Head of caudate nucleus (tissue), 42 donors: ENCODE results near the gene ROM1.
A peak's percentile ranks its signal among the peaks of the same experiment; 100 is the strongest.
"Not testable (repeated sequence)": the region's sequence is repeated elsewhere in the genome, so short reads cannot be mapped to it uniquely, and the experiment has no call there.

Experiments used
- DNase-seq, 42 donors: peaks; one replicate each; pipeline versions ENCODE4 v3.0.0 to v3.0.0-alpha.2; 2020 to 2021; ENCODE audit warnings: mixed read lengths in 7 of 42
- intact Hi-C: fragments of 100-400 bp; cut with DNase I; formaldehyde crosslinking; loops from one replicate; pipeline ENCODE4 v1.15.0; 2022

ROM1 gene

GRCh38 chr11:62632492-62632891 lies 19.4 kb downstream of the ROM1 start:
- intact Hi-C loops: no loop called here
- DNase-seq: no peak

GRCh38 chr11:62644220-62644619 lies 31.2 kb downstream of the ROM1 start:
- DNase-seq: no peak

GRCh38 chr11:62645671-62645945 lies 32.6 kb downstream of the ROM1 start:
- no peak for DNase-seq
- intact Hi-C loops: no loop called here

More at GRCh38 chr11:62644220-62644619, 31.2 kb downstream of the ROM1 start:
- intact Hi-C loops: no loop called here

- DNase-seq: peak; percentile 98 to 100 (median 99)
- intact Hi-C loops: no loop called here
These were observed 33.1 kb downstream of the ROM1 start, which contains the start of gene GANAB for GRCh38 chr11:62645946-62646824. TSS of gene GANAB (minus strand) at chr11:62646613. CDS start at chr11:62646599, 14 bp downstream.

GRCh38 chr11:62646825-62647608 lies 34.0 kb downstream of the ROM1 start:
- intact Hi-C loops: no loop called here
- peak in 3 of 42 donors; percentile 14 to 44 (median 24) for DNase-seq

- intact Hi-C loops: no loop called here
- DNase-seq: no peak
These were observed 34.5 kb downstream of the ROM1 start for GRCh38 chr11:62647609-62648005.

- no peak for DNase-seq
- intact Hi-C loops: no loop called here
These were observed 35.3 kb downstream of the ROM1 start for GRCh38 chr11:62648185-62648966.

- intact Hi-C loops: no loop called here
These were observed 35.9 kb downstream of the ROM1 start for GRCh38 chr11:62648967-62649364.

GRCh38 chr11:62649486-62649885 lies 36.4 kb downstream of the ROM1 start:
- DNase-seq: no peak
- intact Hi-C loops: no loop called here

More at GRCh38 chr11:62648967-62649364, 35.9 kb downstream of the ROM1 start:
- no peak for DNase-seq

- intact Hi-C loops, DNase-seq: not testable (repeated sequence)
These were observed 37.2 kb downstream of the ROM1 start for GRCh38 chr11:62650283-62650682.

- peak in 1 of 42 donors; percentile 12 for DNase-seq
- intact Hi-C loops: no loop called here
These were observed 39.3 kb downstream of the ROM1 start for GRCh38 chr11:62652161-62653006.

- no peak for DNase-seq
- intact Hi-C loops: no loop called here
These were observed 41.2 kb downstream of the ROM1 start for GRCh38 chr11:62654297-62654696.

- no peak for DNase-seq
- intact Hi-C loops: no loop called here
These were observed 43.9 kb downstream of the ROM1 start for GRCh38 chr11:62656796-62657429.

- intact Hi-C loops: no loop called here
These were observed 51.5 kb downstream of the ROM1 start for GRCh38 chr11:62664405-62665074.

More at GRCh38 chr11:62664405-62665074, 51.5 kb downstream of the ROM1 start:
- peak in 19 of 42 donors; percentile 22 to 73 (median 57) for DNase-seq
